D721Med (cell line): ENCODE measurements around the gene DAO.

Experiments used
- DNase-seq: peaks from one replicate; pipeline ENCODE4 v3.0.0; 2011; ENCODE audit warnings: low spot score; ENCODE audit not compliant: insufficient read length
- FAIRE-seq: peaks from 2 replicates; lab custom pipeline; 2011; peaks lifted over from hg19 to GRCh38; lab: Jason Lieb, UNC
- TF ChIP-seq, protein P1 (sequence below): IDR thresholded peaks from 2 replicates; pipeline ENCODE4 v1.5.1; 2012; ENCODE audit warnings: mild to moderate bottlenecking, control low read depth; ENCODE audit not compliant: insufficient read depth; ENCODE audit errors: missing control alignments

Gene DAO

DNA sequence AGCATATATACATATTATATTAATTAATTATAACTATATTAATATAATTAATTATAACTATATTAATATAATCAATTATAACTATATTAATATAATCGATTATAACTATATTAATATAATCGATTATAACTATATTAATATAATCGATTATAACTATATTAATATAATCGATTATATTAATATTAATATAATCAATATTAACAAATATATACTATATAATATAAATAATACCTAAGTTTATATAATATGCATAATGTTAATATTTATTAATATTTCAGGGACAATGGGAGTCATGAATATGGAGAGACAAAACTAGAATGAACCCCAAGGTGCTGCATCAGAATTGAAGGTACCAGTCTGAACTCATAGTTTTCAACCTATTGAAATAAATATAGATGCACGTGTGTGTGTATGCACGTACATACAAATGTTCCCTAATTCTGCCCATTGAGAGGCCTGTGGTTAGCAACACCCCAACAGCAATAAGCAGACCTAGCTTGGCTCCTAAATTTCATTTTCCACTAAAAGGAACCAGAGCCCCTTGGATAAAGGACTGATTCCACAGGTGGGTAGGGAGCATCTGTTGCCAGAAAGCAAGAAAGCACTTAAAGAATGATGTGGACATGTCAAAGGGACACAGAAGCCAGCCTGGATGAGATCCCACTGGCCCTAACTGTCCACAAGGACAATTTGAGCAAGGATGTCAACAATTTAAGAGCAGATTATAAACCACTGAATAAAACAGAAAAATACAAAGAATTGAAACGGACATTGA lies 43.8 kb upstream of the DAO start:
- no peak for FAIRE-seq
- TF ChIP-seq, protein P1, sequence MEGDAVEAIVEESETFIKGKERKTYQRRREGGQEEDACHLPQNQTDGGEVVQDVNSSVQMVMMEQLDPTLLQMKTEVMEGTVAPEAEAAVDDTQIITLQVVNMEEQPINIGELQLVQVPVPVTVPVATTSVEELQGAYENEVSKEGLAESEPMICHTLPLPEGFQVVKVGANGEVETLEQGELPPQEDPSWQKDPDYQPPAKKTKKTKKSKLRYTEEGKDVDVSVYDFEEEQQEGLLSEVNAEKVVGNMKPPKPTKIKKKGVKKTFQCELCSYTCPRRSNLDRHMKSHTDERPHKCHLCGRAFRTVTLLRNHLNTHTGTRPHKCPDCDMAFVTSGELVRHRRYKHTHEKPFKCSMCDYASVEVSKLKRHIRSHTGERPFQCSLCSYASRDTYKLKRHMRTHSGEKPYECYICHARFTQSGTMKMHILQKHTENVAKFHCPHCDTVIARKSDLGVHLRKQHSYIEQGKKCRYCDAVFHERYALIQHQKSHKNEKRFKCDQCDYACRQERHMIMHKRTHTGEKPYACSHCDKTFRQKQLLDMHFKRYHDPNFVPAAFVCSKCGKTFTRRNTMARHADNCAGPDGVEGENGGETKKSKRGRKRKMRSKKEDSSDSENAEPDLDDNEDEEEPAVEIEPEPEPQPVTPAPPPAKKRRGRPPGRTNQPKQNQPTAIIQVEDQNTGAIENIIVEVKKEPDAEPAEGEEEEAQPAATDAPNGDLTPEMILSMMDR = no peak

GRCh38 chr12:108837239-108837638 lies 42.7 kb upstream of the DAO start:
- TF ChIP-seq, protein P1 = no peak
- FAIRE-seq (no peak), DNase-seq (no peak)

More for the DNA sequence above, 43.8 kb upstream of the DAO start:
- no peak for DNase-seq

DNA sequence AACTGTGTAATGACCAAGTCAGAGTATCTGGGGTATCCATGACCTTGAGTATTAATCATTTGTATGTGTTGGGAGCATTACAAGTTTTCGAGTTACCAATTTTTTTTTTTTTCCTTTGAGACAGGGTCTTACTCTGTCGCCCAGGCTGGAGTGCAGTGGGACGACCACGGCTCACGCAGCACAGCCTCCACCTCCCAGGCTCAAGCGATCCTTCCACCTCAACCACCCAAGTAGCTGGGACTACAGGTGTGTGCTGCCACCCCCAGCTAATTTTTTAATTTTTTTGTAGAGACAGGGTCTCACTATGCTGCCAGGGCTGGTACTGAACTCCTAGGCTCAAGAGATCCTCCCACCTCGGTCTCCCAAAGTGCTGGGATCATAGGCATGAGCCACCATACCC lies 42.2 kb upstream of the DAO start:
- DNase-seq (no peak), FAIRE-seq (no peak)
- TF ChIP-seq, protein P1 = no peak

DNA sequence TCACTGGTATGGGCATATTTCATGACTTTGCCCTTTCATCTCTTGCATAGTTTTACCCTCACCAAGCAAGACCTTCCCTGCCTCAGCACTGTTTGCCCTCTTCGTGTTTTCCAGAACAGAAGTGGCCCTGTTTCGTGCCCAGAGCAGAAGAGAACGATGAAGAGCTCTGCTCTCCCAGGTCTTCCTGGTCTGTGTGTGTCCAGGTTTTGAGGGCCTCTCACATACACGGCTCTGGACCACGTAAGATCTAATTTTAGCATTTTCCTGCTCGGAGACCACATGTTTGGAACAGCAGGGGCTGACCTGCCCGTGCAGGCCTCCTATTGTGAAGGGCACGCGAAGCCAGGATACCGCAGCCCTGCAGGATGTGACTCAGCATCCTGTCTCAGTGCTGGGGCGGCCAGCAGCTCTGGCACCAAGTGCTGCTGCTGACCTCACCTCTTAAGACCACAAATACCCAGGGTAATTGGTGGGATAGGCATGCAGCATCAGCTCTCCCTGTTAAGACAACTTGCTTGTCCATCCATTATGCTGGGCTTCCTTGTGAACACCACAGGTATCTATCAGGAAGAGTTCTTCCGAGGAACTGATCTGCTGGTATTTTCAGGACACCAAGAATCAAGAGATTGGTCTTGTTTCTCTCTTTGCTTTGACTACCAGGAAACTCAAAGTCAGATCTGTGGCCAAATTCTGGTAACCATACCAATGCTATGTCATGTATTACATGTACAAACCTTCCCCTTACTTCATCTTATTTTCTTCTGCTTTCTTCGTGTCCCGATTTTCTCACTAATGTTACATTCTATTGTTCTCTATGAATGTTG lies 41.5 kb upstream of the DAO start:
- no peak for FAIRE-seq
- TF ChIP-seq, protein P1 = no peak
- DNase-seq = no peak

- no peak for DNase-seq
Observed at GRCh38 chr12:108839018-108839889, 40.6 kb upstream of the DAO start.

GRCh38 chr12:108839890-108840230 lies 40.0 kb upstream of the DAO start:
- no peak for FAIRE-seq
- TF ChIP-seq, protein P1 = no peak
- no peak for DNase-seq

More at GRCh38 chr12:108839018-108839889, 40.6 kb upstream of the DAO start:
- no peak for FAIRE-seq
- TF ChIP-seq, protein P1 = no peak
